Hepatocyte (in vitro differentiated cells): Measurements from ENCODE around the gene DISC1.

Experiments
- EZH2 ChIP-seq: fragments of 200-600 bp; sonication (generic); IDR thresholded peaks from 2 replicates; pipeline ENCODE4 v1.6.1; 2016; ENCODE audit warnings: antibody characterized with exemption, mild to moderate bottlenecking, borderline replicate concordance
- TF ChIP-seq, protein P1 (sequence below): fragments of 200-600 bp; sonication (generic); IDR thresholded peaks from 2 replicates; pipeline ENCODE4 v1.5.1; 2016; ENCODE audit warnings: antibody characterized with exemption, mild to moderate bottlenecking; ENCODE audit not compliant: poor library complexity

DNA sequence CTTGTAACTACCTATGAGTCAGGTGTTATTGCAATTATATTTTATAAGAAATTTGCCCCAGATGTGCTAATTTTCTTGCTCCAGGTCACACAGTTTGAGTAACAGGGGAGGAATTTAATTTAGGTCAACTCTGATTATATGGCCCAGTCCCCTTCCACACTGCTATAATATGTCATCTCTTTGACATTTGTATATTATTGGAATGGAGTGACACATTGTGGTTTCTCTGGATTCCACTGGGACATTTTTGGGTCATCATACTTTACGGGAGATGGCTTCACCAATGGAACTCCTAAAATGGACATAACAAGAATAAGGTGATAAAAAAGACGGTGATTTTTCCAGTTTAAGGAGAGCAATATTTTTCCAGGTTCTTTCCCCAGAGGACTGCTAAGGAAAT, 191.2 kb downstream of the DISC1 start:
- TF ChIP-seq EZH2: no peak
- TF ChIP-seq, protein P1, sequence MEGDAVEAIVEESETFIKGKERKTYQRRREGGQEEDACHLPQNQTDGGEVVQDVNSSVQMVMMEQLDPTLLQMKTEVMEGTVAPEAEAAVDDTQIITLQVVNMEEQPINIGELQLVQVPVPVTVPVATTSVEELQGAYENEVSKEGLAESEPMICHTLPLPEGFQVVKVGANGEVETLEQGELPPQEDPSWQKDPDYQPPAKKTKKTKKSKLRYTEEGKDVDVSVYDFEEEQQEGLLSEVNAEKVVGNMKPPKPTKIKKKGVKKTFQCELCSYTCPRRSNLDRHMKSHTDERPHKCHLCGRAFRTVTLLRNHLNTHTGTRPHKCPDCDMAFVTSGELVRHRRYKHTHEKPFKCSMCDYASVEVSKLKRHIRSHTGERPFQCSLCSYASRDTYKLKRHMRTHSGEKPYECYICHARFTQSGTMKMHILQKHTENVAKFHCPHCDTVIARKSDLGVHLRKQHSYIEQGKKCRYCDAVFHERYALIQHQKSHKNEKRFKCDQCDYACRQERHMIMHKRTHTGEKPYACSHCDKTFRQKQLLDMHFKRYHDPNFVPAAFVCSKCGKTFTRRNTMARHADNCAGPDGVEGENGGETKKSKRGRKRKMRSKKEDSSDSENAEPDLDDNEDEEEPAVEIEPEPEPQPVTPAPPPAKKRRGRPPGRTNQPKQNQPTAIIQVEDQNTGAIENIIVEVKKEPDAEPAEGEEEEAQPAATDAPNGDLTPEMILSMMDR: no peak
